Dermis microvascular lymphatic vessel endothelial cell (primary cell): ENCODE results near the gene FBXO41. TPM values are rescaled to one million over a fixed set of nuclear protein-coding genes. Genes with fewer than 3 reads are reported as not detected.

Experiments
- DNase-seq, 2 donors: peaks; one replicate each; pipeline versions ENCODE4 v3.0.0 to v3.0.0-alpha.2; 2010; ENCODE audit warnings: low read depth in 2 of 2
- total RNA-seq: library from RNA; depleted of rRNA; stranded (reverse); fragments of >200 nt; gene quantifications from 2 replicates; pipeline ENCODE4 v1.2.1, GENCODE V29; 2014

The FBXO41 gene
- total RNA-seq, 1 donor from 2014 or later = 0.13 TPM

- peak; percentile 74 to 79 for DNase-seq
Observed at GRCh38 chr2:73214120-73215035, 69.9 kb downstream of the FBXO41 start, which contains the start of gene SMYD5. SMYD5 (plus strand) TSS chr2:73214245; CDS start chr2:73214267, 22 bp downstream.

DNA sequence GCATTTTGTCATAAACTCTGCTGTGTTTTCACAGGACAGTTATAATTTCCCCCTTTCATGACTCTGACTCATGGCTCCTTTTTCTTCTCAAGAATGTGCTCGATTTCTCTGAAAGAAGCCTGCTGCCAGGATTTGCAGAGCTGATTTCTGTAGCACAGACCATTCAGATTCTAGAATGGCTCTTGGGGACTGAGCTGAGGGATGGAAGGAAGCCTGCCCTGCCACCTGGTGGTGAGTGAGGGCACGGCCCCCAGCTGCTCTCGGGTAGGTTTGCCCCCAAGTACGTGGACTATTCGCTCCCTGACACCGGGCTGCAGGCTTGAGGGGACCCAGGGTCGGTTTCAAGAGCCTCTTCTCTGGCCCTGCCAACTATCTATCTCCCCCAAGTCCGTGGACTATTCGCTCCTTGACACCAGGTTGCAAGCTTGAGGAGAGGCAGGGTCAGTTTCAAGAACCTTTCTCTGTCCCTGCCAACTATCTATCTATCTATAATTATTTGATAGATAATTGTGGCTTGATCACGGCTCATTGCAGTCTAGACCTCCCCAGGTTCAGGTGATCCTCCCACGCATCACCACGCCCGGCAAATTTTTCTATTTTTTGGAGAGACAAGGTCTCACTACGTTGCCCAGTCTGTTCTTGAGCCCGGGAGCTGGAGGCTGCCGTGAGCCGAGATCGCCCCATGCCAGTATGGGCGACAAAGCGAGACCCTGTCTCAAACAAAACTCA is 71.7 kb downstream of the FBXO41 start:
- DNase-seq = peak; percentile 34 to 74

DNA sequence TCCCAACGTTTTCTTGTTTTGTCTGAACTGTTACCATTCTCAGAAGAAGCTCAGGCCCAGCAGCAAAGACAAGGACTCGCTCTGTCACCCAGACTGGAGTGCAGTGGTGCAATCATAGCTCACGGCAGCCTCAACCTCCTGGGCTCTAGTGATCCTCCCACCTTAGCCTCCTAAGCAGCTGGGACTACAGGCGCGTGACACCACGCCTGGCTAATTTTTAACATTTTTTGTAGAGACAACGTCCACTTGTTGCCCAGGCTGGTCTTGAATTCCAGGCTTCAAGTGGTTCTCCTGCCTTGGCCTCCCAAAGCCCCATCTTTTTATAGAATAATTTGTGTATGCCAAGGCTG is 72.2 kb downstream of the FBXO41 start:
- DNase-seq = no peak

GRCh38 chr2:73210696-73211095 is 73.6 kb downstream of the FBXO41 start:
- DNase-seq = no peak

DNA sequence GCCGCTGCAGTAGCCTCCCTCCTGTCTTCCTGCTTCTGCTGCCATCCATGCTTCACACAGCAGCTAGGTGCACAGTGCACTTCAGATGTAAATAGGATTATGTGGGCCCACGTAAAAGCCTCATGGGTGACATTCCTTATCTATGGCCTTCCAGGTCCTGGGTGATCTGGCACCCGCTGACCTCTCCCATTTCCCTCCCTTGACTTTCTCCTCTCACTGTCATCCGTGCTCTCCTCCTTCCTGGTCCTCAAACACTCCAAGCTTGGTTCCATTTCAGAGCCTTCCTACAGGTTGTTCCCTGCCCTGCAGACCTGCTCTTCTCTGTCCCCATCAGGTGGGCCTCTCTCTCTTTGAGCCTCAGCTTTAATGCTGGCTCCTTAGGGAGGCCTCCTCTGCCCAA is 74.3 kb downstream of the FBXO41 start:
- DNase-seq = no peak

DNA sequence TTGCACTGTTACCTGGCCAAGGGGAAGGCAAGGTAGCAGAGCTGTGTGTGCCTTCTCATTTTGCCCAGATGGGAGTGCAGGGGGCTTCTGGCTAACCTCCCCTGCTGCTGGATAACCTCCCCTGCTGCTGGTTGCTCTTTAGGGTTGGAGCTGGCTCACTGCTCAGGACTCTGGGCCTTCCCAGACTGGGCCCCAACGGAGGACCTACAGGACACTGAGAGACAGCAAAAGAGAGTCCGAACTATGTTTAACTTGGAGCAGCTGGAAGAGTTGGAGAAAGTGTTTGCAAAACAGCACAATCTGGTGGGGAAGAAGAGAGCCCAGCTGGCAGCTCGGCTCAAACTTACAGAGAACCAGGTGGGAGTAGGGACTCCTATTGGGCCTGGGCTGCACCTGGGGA is 76.0 kb downstream of the FBXO41 start:
- no peak for DNase-seq

DNA sequence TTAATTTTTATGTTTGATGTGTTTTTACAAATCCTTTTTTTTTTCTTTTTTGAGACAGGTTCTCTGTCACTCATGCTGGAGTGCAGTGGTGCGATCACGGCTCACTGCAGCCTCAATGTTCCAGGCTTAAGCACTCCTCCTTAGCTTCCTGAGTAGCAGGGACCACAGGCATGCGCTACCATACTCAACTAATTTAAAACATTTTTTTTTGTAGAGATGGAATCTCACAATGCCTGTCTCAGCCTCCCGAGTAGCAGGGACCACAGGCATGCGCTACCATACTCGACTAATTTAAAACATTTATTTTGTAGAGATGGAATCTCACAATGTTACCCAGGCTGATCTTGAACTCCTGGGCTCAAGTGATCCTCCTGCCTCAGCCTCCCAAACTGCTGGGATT is 78.7 kb downstream of the FBXO41 start:
- DNase-seq = no peak

Other genes starting within 250 kb of the FBXO41 start
- gene SFXN5, start 212.8 kb downstream of the FBXO41 start, total RNA-seq = 10.1 and 16.7 TPM in 2 replicates
- 41.6 and 73.7 TPM in 2 replicates for gene RAB11FIP5, start 171.5 kb downstream of the FBXO41 start, total RNA-seq
- not detected in 2 replicates for gene NOTO, start 81.9 kb downstream of the FBXO41 start, total RNA-seq
- 11.2 and 12.1 TPM in 2 replicates for gene SMYD5, start 70.2 kb downstream of the FBXO41 start, total RNA-seq
- 20.4 and 23.6 TPM in 2 replicates for gene PRADC1, start 51.2 kb downstream of the FBXO41 start, total RNA-seq
- 347 and 408 TPM in 2 replicates for gene CCT7, start 50.2 kb downstream of the FBXO41 start, total RNA-seq
- not detected in 2 replicates for gene EGR4, start 9.1 kb upstream of the FBXO41 start, total RNA-seq
- gene ALMS1, start 101.4 kb upstream of the FBXO41 start, total RNA-seq = 4.4 and 6.6 TPM in 2 replicates